H54 (cell line): Measurements from ENCODE around the gene ALOXE3.

Experiments
- DNase-seq: peaks from one replicate; pipeline ENCODE4 v3.0.0; 2011; ENCODE audit warnings: low spot score, mixed read lengths; ENCODE audit not compliant: insufficient read length
- FAIRE-seq: peaks from 3 replicates; lab custom pipeline; 2011; peaks lifted over from hg19 to GRCh38; lab: Jason Lieb, UNC
- POLR2A ChIP-seq: IDR thresholded peaks from 2 replicates; pipeline ENCODE4 v1.6.1; 2011; ENCODE audit warnings: low read depth, mild to moderate bottlenecking, low read length

The ALOXE3 gene

GRCh38 chr17:8150194-8151119 is 32.1 kb upstream of the ALOXE3 start:
- TF ChIP-seq POLR2A: no peak
- FAIRE-seq: no peak
- no peak for DNase-seq

GRCh38 chr17:8149419-8150193 is 31.3 kb upstream of the ALOXE3 start:
- DNase-seq: no peak
- TF ChIP-seq POLR2A: no peak
- FAIRE-seq: no peak

- FAIRE-seq (no peak), DNase-seq (no peak)
- no peak for TF ChIP-seq POLR2A
Measured at GRCh38 chr17:8148560-8148959, 30.2 kb upstream of the ALOXE3 start.

GRCh38 chr17:8147805-8148404 is 29.6 kb upstream of the ALOXE3 start:
- no peak for TF ChIP-seq POLR2A

GRCh38 chr17:8147141-8147804 is 29.0 kb upstream of the ALOXE3 start:
- DNase-seq (no peak), FAIRE-seq (no peak)
- no peak for TF ChIP-seq POLR2A

More at GRCh38 chr17:8147805-8148404, 29.6 kb upstream of the ALOXE3 start:
- DNase-seq (no peak), FAIRE-seq (no peak)

- FAIRE-seq (no peak), DNase-seq (no peak)
- TF ChIP-seq POLR2A: no peak
Measured at GRCh38 chr17:8146381-8147140, 28.2 kb upstream of the ALOXE3 start.

- no peak for FAIRE-seq
Measured at GRCh38 chr17:8145811-8146210, 27.5 kb upstream of the ALOXE3 start.

GRCh38 chr17:8144401-8145231 is 26.3 kb upstream of the ALOXE3 start:
- no peak for DNase-seq
- no peak for TF ChIP-seq POLR2A
- no peak for FAIRE-seq

More at GRCh38 chr17:8145811-8146210, 27.5 kb upstream of the ALOXE3 start:
- DNase-seq: no peak
- TF ChIP-seq POLR2A: no peak

- DNase-seq (no peak), FAIRE-seq (no peak)
- no peak for TF ChIP-seq POLR2A
Measured at GRCh38 chr17:8143581-8144400, 25.5 kb upstream of the ALOXE3 start.

GRCh38 chr17:8142887-8143580 is 24.7 kb upstream of the ALOXE3 start:
- FAIRE-seq: no peak
- DNase-seq: no peak
- TF ChIP-seq POLR2A: no peak
